Stimulated activated CD4-positive, alpha-beta T cell treated with anti-CD3 and anti-CD28 coated beads, TNF-alpha, amount 100 ng/mL, for 48 hours (primary cell): ENCODE results near the gene KDM5B.
"Not testable (repeated sequence)": the region's sequence is repeated elsewhere in the genome, so short reads cannot be mapped to it uniquely, and the experiment has no call there.

Experiments used
- DNase-seq, 3 donors: peaks; one replicate each; pipeline ENCODE4 v3.0.0-alpha.2; 2020; ENCODE audit warnings: low read depth in 3 of 3

KDM5B gene

GRCh38 chr1:202807926-202808757 is at the start of gene KDM5B:
Gene KDM5B, minus strand, starts transcription at chr1:202808421. Its CDS starts 116 bp downstream, at chr1:202808305.
- peak; percentile 53 to 57 (median 55) for DNase-seq

GRCh38 chr1:202857136-202857610 is 49.0 kb upstream of the KDM5B start:
- DNase-seq: no peak

- no peak for DNase-seq
Observed at GRCh38 chr1:202856014-202856413, 47.8 kb upstream of the KDM5B start.

- no peak for DNase-seq
Observed at GRCh38 chr1:202854787-202855186, 46.6 kb upstream of the KDM5B start.

GRCh38 chr1:202852163-202852904 is 44.1 kb upstream of the KDM5B start:
- peak in 1 of 3 donors; percentile 27 for DNase-seq

GRCh38 chr1:202850593-202851362 is 42.6 kb upstream of the KDM5B start:
- no peak for DNase-seq

- no peak for DNase-seq
Observed at GRCh38 chr1:202848191-202848542, 39.9 kb upstream of the KDM5B start.

GRCh38 chr1:202844935-202845334 is 36.7 kb upstream of the KDM5B start:
- DNase-seq: no peak

- DNase-seq: no peak
Observed at GRCh38 chr1:202844259-202844658, 36.0 kb upstream of the KDM5B start.

- no peak for DNase-seq
Observed at GRCh38 chr1:202843081-202843480, 34.9 kb upstream of the KDM5B start.

- DNase-seq: no peak
Observed at GRCh38 chr1:202837746-202838262, 29.6 kb upstream of the KDM5B start.

GRCh38 chr1:202836623-202837403 is 28.6 kb upstream of the KDM5B start:
- DNase-seq: no peak

GRCh38 chr1:202835548-202836072 is 27.4 kb upstream of the KDM5B start:
- no peak for DNase-seq

GRCh38 chr1:202834771-202835547 is 26.7 kb upstream of the KDM5B start:
- DNase-seq: peak in 1 of 3 donors; percentile 29

GRCh38 chr1:202831906-202832305 is 23.7 kb upstream of the KDM5B start:
- DNase-seq: no peak

GRCh38 chr1:202829223-202829622 is 21.0 kb upstream of the KDM5B start:
- not testable (repeated sequence) for DNase-seq

- DNase-seq: no peak
Observed at GRCh38 chr1:202825748-202826147, 17.5 kb upstream of the KDM5B start.

- no peak for DNase-seq
Observed at GRCh38 chr1:202821467-202821866, 13.2 kb upstream of the KDM5B start.

- no peak for DNase-seq
Observed at GRCh38 chr1:202818819-202819218, 10.6 kb upstream of the KDM5B start.

GRCh38 chr1:202815120-202815519 is 6.9 kb upstream of the KDM5B start:
- no peak for DNase-seq
